HepG2 (cell line): ENCODE results near the gene ADH4. TPM values are rescaled to one million over a fixed set of nuclear protein-coding genes. Genes with fewer than 3 reads are reported as not detected.
A peak's percentile ranks its signal among the peaks of the same experiment; 100 is the strongest.

Source experiments
- CHCHD3 ChIP-seq: sonication (generic); formaldehyde crosslinking; IDR thresholded peaks from 2 replicates; pipeline ENCODE4 v1.8.0; 2022; ENCODE audit warnings: mild to moderate bottlenecking, missing genetic modification reagents, moderate library complexity
- CREB1 ChIP-seq, 2 experiments: fragments of 450-650 bp in 1 of 2; IDR thresholded peaks; 2 replicates each; pipeline ENCODE4 v1.6.1; 2016 to 2017; ENCODE audit warnings: control low read depth in 1 of 2, mild to moderate bottlenecking in 1 of 2, missing compliant biosample characterization in 1 of 2, missing genetic modification characterization in 1 of 2
- CSRNP2 ChIP-seq: sonication (generic); formaldehyde crosslinking; conservative IDR thresholded peaks from 2 replicates; pipeline ENCODE4 v1.8.0; 2022; ENCODE audit warnings: low read depth, missing genetic modification reagents
- DR1 ChIP-seq: sonication (generic); formaldehyde crosslinking; IDR thresholded peaks from 2 replicates; pipeline ENCODE4 v1.8.0; 2021; ENCODE audit warnings: mild to moderate bottlenecking, missing genetic modification reagents, inconsistent platforms
- EP300 ChIP-seq, 3 experiments: sonication (generic) in 1 of 3; formaldehyde crosslinking in 1 of 3; IDR thresholded peaks; 2 replicates each; pipeline versions ENCODE4 v1.5.1 to v1.6.1; 2011 to 2020; ENCODE audit warnings: low read depth in 2 of 3, low read length in 2 of 3, borderline replicate concordance in 1 of 3, improper control_type of control experiment in 1 of 3, mild to moderate bottlenecking in 1 of 3, missing genetic modification reagents in 1 of 3, moderate library complexity in 1 of 3
- HNF1B ChIP-seq: sonication (generic); formaldehyde crosslinking; IDR thresholded peaks from 2 replicates; pipeline ENCODE4 v1.5.1; 2020; ENCODE audit warnings: mild to moderate bottlenecking, moderate library complexity, missing genetic modification reagents
- XRCC5 ChIP-seq: fragments of 200-400 bp; formaldehyde crosslinking; optimal IDR thresholded peaks from 2 replicates; pipeline ENCODE3; 2017; ENCODE audit warnings: mild to moderate bottlenecking, low read length
- ZBTB49 ChIP-seq: sonication (generic); formaldehyde crosslinking; IDR thresholded peaks from 2 replicates; pipeline ENCODE4 v1.4.0; 2020; ENCODE audit warnings: missing genetic modification reagents, borderline replicate concordance
- ZFP82 ChIP-seq: sonication (generic); formaldehyde crosslinking; IDR thresholded peaks from 2 replicates; pipeline ENCODE4 v1.5.1; 2020; ENCODE audit warnings: mild to moderate bottlenecking, missing genetic modification reagents, borderline replicate concordance
- ZFY ChIP-seq: sonication (generic); formaldehyde crosslinking; IDR thresholded peaks from 2 replicates; pipeline ENCODE4 v1.4.0; 2020; ENCODE audit warnings: missing genetic modification reagents
- ZNF18 ChIP-seq: sonication (generic); formaldehyde crosslinking; IDR thresholded peaks from 2 replicates; pipeline ENCODE4 v1.8.0; 2022; ENCODE audit warnings: mild to moderate bottlenecking, missing genetic modification reagents; ENCODE audit not compliant: insufficient replicate concordance
- ZNF263 ChIP-seq: sonication (generic); formaldehyde crosslinking; IDR thresholded peaks from 2 replicates; pipeline ENCODE4 v1.4.0; 2020; ENCODE audit warnings: missing genetic modification reagents
- ZNF451 ChIP-seq: sonication (generic); formaldehyde crosslinking; IDR thresholded peaks from 2 replicates; pipeline ENCODE4 v1.5.0; 2020; ENCODE audit warnings: mild to moderate bottlenecking, missing genetic modification reagents
- ZNF513 ChIP-seq: sonication (generic); formaldehyde crosslinking; conservative IDR thresholded peaks from 2 replicates; pipeline ENCODE4 v1.5.0; 2020; ENCODE audit warnings: missing genetic modification reagents
- ZNF629 ChIP-seq: sonication (generic); formaldehyde crosslinking; conservative IDR thresholded peaks from 2 replicates; pipeline ENCODE4 v1.5.0; 2020; ENCODE audit warnings: missing genetic modification reagents
- ZNF720 ChIP-seq: sonication (generic); formaldehyde crosslinking; IDR thresholded peaks from 2 replicates; pipeline ENCODE4 v1.4.0; 2020; ENCODE audit warnings: missing genetic modification reagents
- ZNF777 ChIP-seq: sonication (generic); formaldehyde crosslinking; IDR thresholded peaks from 2 replicates; pipeline ENCODE4 v1.4.0; 2020; ENCODE audit warnings: missing genetic modification reagents
- ZNF883 ChIP-seq: sonication (generic); formaldehyde crosslinking; IDR thresholded peaks from 2 replicates; pipeline ENCODE4 v1.5.1; 2020; ENCODE audit warnings: mild to moderate bottlenecking, missing genetic modification reagents; ENCODE audit errors: not compliant biosample characterization
- polyA plus RNA-seq, 8 experiments: library from polyadenylated mRNA; depleted of rRNA in 3 of 8; stranded (reverse) in 7 of 8; unstranded in 1 of 8; fragments of >200 nt; fragmentation: Illumina TruSeq in 4 of 8; extraction: Trizol in 4 of 8; gene quantifications; 2 replicates each; pipeline versions ENCODE4 v1.2.1 to v1.2.3, GENCODE V29; 2011 to 2016; ENCODE audit warnings: low read depth in 4 of 8, missing spikeins in 1 of 8, mixed read lengths in 1 of 8; ENCODE audit not compliant: insufficient read depth in 1 of 8
- total RNA-seq, 5 experiments: library from RNA; depleted of rRNA; stranded (reverse); fragments of >200 nt; fragmentation: Illumina TruSeq; extraction: Trizol; gene quantifications; 2 replicates each; pipeline ENCODE4 v1.2.3, GENCODE V29; 2016; ENCODE audit warnings: low read depth in 1 of 5

ADH4 gene
- total and polyA plus RNA-seq, 2 of the 13 experiments (the other 11 are each of a cell fraction or from before 2014, with no cell fraction given): 24.3 to 31.1 TPM

- TF ChIP-seq ZNF629 (CRISPR knock-in tag) (no peak), ZNF18 (no peak), ZNF883 (no peak), ZNF513 (CRISPR knock-in tag) (0 out of 2 replicates have a peak, but pooled peaks have one; percentile 41), CHCHD3 (no peak), ZNF777 (CRISPR knock-in tag) (peak; percentile 45; the same call in 1 of the 2 replicates), XRCC5 (no peak), ZNF263 (CRISPR knock-in tag) (peak; percentile 41; the same call in 1 of the 2 replicates), ZBTB49 (CRISPR knock-in tag) (no peak), DR1 (peak; percentile 73), ZNF451 (CRISPR knock-in tag) (no peak), EP300 (IDR thresholded peaks at IDR 0.05; ENCODE audit: low read depth in 2 of 2, low read length in 2 of 2) (no peak), EP300 (CRISPR knock-in tag; IDR thresholded peaks at IDR 0.05; ENCODE audit: borderline replicate concordance) (no peak), CREB1 (IDR thresholded peaks at IDR 0.05) (no peak), CREB1 (CRISPR knock-in tag; IDR thresholded peaks at IDR 0.05) (no peak), HNF1B (CRISPR knock-in tag) (peak; percentile 58), ZFY (CRISPR knock-in tag) (peak; percentile 82), ZNF720 (CRISPR knock-in tag) (no peak), ZFP82 (peak; percentile 78; the same call in 1 of the 2 replicates), CSRNP2 (CRISPR knock-in tag) (no peak)
Observed at GRCh38 chr4:99088481-99089365, 55.4 kb downstream of the ADH4 start, which contains the start of gene ADH5 (continued).
